Ovary (tissue), 9 donors: ENCODE results near the gene MYBL2. TPM values are rescaled to one million over a fixed set of nuclear protein-coding genes. Genes with fewer than 3 reads are reported as not detected.

Experiments used
- DNase-seq, 5 donors: peaks; one replicate each; pipeline ENCODE4 v3.0.0-alpha.2; 2019 to 2020
- H3K27ac ChIP-seq, 2 donors: fragments of 200-600 bp; one replicate each; pipeline versions ENCODE4 v1.5.1 to v1.8.0; 2019 to 2022
- H3K27me3 ChIP-seq: fragments of 200-600 bp; one replicate; pipeline ENCODE4 v1.8.0; 2022
- H3K36me3 ChIP-seq: fragments of 200-600 bp; sonication (generic); one replicate; pipeline ENCODE4 v1.5.1; 2019
- H3K4me1 ChIP-seq: one replicate; pipeline ENCODE4 v1.8.1; 2013; ENCODE audit warnings: mild to moderate bottlenecking, moderate library complexity; ENCODE audit not compliant: insufficient read depth
- H3K4me3 ChIP-seq: fragments of 200-600 bp; sonication (generic); one replicate; pipeline ENCODE4 v1.5.1; 2017
- H3K9me3 ChIP-seq, 2 donors: fragments of 200-600 bp in 1 of 2; sonication (generic) in 1 of 2; one replicate each; pipeline versions ENCODE4 v1.5.1 to v1.8.1; 2013 to 2019; ENCODE audit warnings: mild to moderate bottlenecking in 1 of 2, moderate library complexity in 1 of 2
- EP300 ChIP-seq: sonication (generic); formaldehyde crosslinking; IDR thresholded peaks from one replicate; pipeline ENCODE4 v1.6.1; 2017; ENCODE audit warnings: antibody characterized with exemption
- POLR2A ChIP-seq: fragments of 450-650 bp; IDR thresholded peaks from one replicate; pipeline ENCODE4 v1.6.1; 2017; ENCODE audit warnings: antibody characterized with exemption, mild to moderate bottlenecking, moderate library complexity
- WGBS, 3 donors: extraction: QIAGEN DNeasy Blood & Tissue Kit in 1 of 3; methylation state at CpG; one replicate each; pipeline versions ENCODE4 v1.1.5 to v1.1.7; 2013 to 2017; 5-methylcytosine and 5-hydroxymethylcytosine counted together
- intact Hi-C, 4 donors: fragments of 100-400 bp; cut with DNase I; formaldehyde crosslinking; loops; one replicate each; pipeline versions ENCODE4 v1.11.0 to v1.15.1; 2022 to 2023
- polyA plus RNA-seq, 2 donors: library from polyadenylated mRNA; stranded (reverse); fragments of 200-250 nt in 1 of 2; fragments of 350-450 nt in 1 of 2; fragmentation: Illumina TruSeq in 1 of 2; extraction: RNeasy Lipid Tissue Mini Kit (QIAGEN cat#74804) in 1 of 2; gene quantifications; one replicate each; pipeline ENCODE4 v1.2.3, GENCODE V29; 2013 to 2014
- total RNA-seq, 7 donors: library from RNA; depleted of rRNA in 2 of 7; stranded (reverse); fragments of >200 nt in 2 of 7; fragmentation: NEBNext Ultra II Directional in 3 of 7; extraction: Animal tissue kit (Norgen Biotek cat#: 25700) in 3 of 7; gene quantifications; one replicate each; pipeline versions ENCODE4 v1.1.0 to v1.2.4, GENCODE V29; 2016 to 2023
- TF ChIP-seq, protein P1 (sequence below), 3 donors: fragments of 450-650 bp in 2 of 3; fragments of 200-600 bp in 1 of 3; IDR thresholded peaks; one replicate each; pipeline versions ENCODE4 v1.5.1 to v1.8.0; 2016 to 2022; ENCODE audit warnings: antibody characterized with exemption in 3 of 3, mild to moderate bottlenecking in 1 of 3
- donor health status: DM: no; HTN: no; CAD: no; lungs with moderate emphysema.
- donor health status: DM: no; HTN: no; CAD: no.
- donor health status: Bipolar disorder and iron deficiency.
- donor health status: DM: yes; HTN: yes; CAD: no.
- donor health status: DM: no; HTN: no; CAD: no.
- donor health status: DM: yes; HTN: yes; CAD: no.

MYBL2 gene
- total and polyA plus RNA-seq, 9 donors, result 0.11 to 1.6 (median 0.87) TPM; not detected in 3

DNA sequence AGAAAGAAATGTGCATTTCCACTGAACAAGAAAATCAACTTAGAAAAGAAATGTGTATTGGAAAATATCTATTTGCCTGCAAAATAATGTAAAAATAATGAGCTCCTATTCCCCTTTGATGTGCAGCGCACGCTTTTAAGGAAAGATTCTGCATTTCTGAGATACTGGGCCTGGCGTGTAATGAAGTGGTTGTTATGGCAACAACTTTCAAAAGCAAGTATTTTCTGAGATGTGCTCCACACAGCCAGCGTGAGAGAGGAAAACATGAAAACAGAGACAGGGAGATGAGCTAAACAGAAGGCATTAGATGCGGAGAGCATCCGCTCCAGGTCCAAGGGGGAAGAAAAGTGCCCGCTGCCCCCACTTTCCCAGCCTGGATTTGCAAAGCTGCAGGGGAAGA lies 99.0 kb downstream of the MYBL2 start:
- Histone ChIP-seq H3K9me3 (no peaks in the 10 kb centered on the region), H3K36me3 (no peaks in the 10 kb centered on the region), H3K27me3 (no peaks in the 10 kb centered on the region), H3K4me1 (no peaks in the 10 kb centered on the region), H3K27ac (no peak overlapping the region), H3K4me3 (no peak overlapping the region)
- intact Hi-C loops, result no loop called here
- no peak for DNase-seq
- 13 to 30% (median 22%) methylated on average over 7 of the region's 7 CpGs for WGBS, 3 donors
- TF ChIP-seq, protein P1, sequence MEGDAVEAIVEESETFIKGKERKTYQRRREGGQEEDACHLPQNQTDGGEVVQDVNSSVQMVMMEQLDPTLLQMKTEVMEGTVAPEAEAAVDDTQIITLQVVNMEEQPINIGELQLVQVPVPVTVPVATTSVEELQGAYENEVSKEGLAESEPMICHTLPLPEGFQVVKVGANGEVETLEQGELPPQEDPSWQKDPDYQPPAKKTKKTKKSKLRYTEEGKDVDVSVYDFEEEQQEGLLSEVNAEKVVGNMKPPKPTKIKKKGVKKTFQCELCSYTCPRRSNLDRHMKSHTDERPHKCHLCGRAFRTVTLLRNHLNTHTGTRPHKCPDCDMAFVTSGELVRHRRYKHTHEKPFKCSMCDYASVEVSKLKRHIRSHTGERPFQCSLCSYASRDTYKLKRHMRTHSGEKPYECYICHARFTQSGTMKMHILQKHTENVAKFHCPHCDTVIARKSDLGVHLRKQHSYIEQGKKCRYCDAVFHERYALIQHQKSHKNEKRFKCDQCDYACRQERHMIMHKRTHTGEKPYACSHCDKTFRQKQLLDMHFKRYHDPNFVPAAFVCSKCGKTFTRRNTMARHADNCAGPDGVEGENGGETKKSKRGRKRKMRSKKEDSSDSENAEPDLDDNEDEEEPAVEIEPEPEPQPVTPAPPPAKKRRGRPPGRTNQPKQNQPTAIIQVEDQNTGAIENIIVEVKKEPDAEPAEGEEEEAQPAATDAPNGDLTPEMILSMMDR (IDR thresholded peaks at IDR 0.05), result no peak
- TF ChIP-seq POLR2A, result no peak
- no peak for TF ChIP-seq EP300

Other genes with a start within 250 kb of the MYBL2 start
- gene SRSF6, start 209.2 kb upstream of the MYBL2 start, total RNA-seq, result 100 to 1,000 TPM in 5 of 7 donors, 10 to 100 TPM in 2; 69.7 to 163 (median 122) TPM
- gene SRSF6, start 209.2 kb upstream of the MYBL2 start, polyA plus RNA-seq, result 100 to 1,000 TPM in 1 of 2 donors, 10 to 100 TPM in 1; 99.4 to 132 TPM
- gene L3MBTL1, start 159.4 kb upstream of the MYBL2 start, total RNA-seq, result 10 to 100 TPM; 14.1 to 22.9 (median 19.0) TPM
- 1 to 10 TPM; 8.0 to 8.3 TPM for gene L3MBTL1, start 159.4 kb upstream of the MYBL2 start, polyA plus RNA-seq
- gene SGK2, start 108.1 kb upstream of the MYBL2 start, total RNA-seq, result 1 to 10 TPM; 1.6 to 4.5 (median 2.4) TPM
- 1 to 10 TPM; 1.2 to 1.3 TPM for gene SGK2, start 108.1 kb upstream of the MYBL2 start, polyA plus RNA-seq
- 10 to 100 TPM; 32.7 to 53.7 (median 45.7) TPM for gene IFT52, start 76.2 kb upstream of the MYBL2 start, total RNA-seq
- gene IFT52, start 76.2 kb upstream of the MYBL2 start, polyA plus RNA-seq, result 10 to 100 TPM; 46.7 to 55.0 TPM
- gene GTSF1L, start 59.9 kb downstream of the MYBL2 start, total RNA-seq, result not detected
- gene GTSF1L, start 59.9 kb downstream of the MYBL2 start, polyA plus RNA-seq, result not detected
- gene TOX2, start 247.7 kb downstream of the MYBL2 start, total RNA-seq, result 1 to 10 TPM in 6 of 7 donors, under 1 TPM in 1; 0.69 to 5.6 (median 1.3) TPM
- gene TOX2, start 247.7 kb downstream of the MYBL2 start, polyA plus RNA-seq, result 1 to 10 TPM; 2.3 to 4.0 TPM